H9 (cell line): ENCODE measurements around the gene CFAP45. TPM values are rescaled to one million over a fixed set of nuclear protein-coding genes. Genes with fewer than 3 reads are reported as not detected.

ENCODE experiments used
- DNase-seq: peaks from one replicate; pipeline ENCODE4 v3.0.0-alpha.2; 2017
- H2AFZ ChIP-seq: one replicate; pipeline ENCODE4 v1.6.1; 2013; ENCODE audit warnings: mild to moderate bottlenecking, low read length, control low read depth, moderate library complexity
- H2AK5ac ChIP-seq: 2 replicates; pipeline ENCODE4 v1.6.1; 2013; ENCODE audit warnings: low read length, control low read depth, mixed read lengths; ENCODE audit not compliant: insufficient read length
- H2BK120ac ChIP-seq: one replicate; pipeline ENCODE4 v1.6.1; 2013; ENCODE audit warnings: low read depth, mild to moderate bottlenecking, low read length, control low read depth, inconsistent platforms; ENCODE audit not compliant: poor library complexity, severe bottlenecking
- H2BK12ac ChIP-seq: 2 replicates; pipeline ENCODE4 v1.6.1; 2013; ENCODE audit warnings: low read length, control low read depth, mixed read lengths, low read depth; ENCODE audit not compliant: insufficient read length
- H2BK15ac ChIP-seq: 2 replicates; pipeline ENCODE4 v1.6.1; 2013; ENCODE audit warnings: low read depth, low read length, control low read depth
- H2BK20ac ChIP-seq: one replicate; pipeline ENCODE4 v1.6.1; 2013; ENCODE audit warnings: low read depth, mild to moderate bottlenecking, low read length, control low read depth, inconsistent platforms; ENCODE audit not compliant: poor library complexity, severe bottlenecking
- H2BK5ac ChIP-seq: 2 replicates; pipeline ENCODE4 v1.6.1; 2013; ENCODE audit warnings: low read length, control low read depth, mixed read lengths; ENCODE audit not compliant: insufficient read length
- H3K14ac ChIP-seq: 2 replicates; pipeline ENCODE4 v1.6.1; 2013; ENCODE audit warnings: low read length, control low read depth; ENCODE audit not compliant: insufficient read depth
- H3K18ac ChIP-seq: 2 replicates; pipeline ENCODE4 v1.6.1; 2013; ENCODE audit warnings: low read depth, mild to moderate bottlenecking, mixed read lengths, low read length, control low read depth; ENCODE audit not compliant: insufficient read length
- H3K23ac ChIP-seq: 2 replicates; pipeline ENCODE4 v1.6.1; 2013; ENCODE audit warnings: low read length, control low read depth, mixed read lengths, low read depth; ENCODE audit not compliant: insufficient read length
- H3K23me2 ChIP-seq: 2 replicates; pipeline ENCODE4 v1.6.1; 2013; ENCODE audit warnings: low read depth, mild to moderate bottlenecking, mixed read lengths, low read length, control low read depth; ENCODE audit not compliant: insufficient read length, poor library complexity, severe bottlenecking
- H3K27ac ChIP-seq: 2 replicates; pipeline ENCODE4 v1.5.1; 2013; ENCODE audit warnings: low read length, control low read depth, mixed read lengths, low read depth; ENCODE audit not compliant: insufficient read length
- H3K27me3 ChIP-seq: 2 replicates; pipeline ENCODE4 v1.6.1; 2013; ENCODE audit warnings: low read length, control low read depth, inconsistent platforms; ENCODE audit not compliant: insufficient read depth
- H3K4ac ChIP-seq: 2 replicates; pipeline ENCODE4 v1.6.1; 2013; ENCODE audit warnings: low read depth, mild to moderate bottlenecking, control low read depth, inconsistent platforms, low read length, moderate library complexity
- H3K4me1 ChIP-seq: 2 replicates; pipeline ENCODE4 v1.6.1; 2013; ENCODE audit warnings: low read length, control low read depth, inconsistent platforms; ENCODE audit not compliant: insufficient read depth
- H3K4me2 ChIP-seq: 2 replicates; pipeline ENCODE4 v1.6.1; 2013; ENCODE audit warnings: low read length, control low read depth, mixed read lengths; ENCODE audit not compliant: insufficient read length, insufficient read depth
- H3K56ac ChIP-seq: 2 replicates; pipeline ENCODE4 v1.6.1; 2013; ENCODE audit warnings: low read depth, mild to moderate bottlenecking, mixed read lengths, low read length, control low read depth; ENCODE audit not compliant: insufficient read length
- H3K79me1 ChIP-seq: 2 replicates; pipeline ENCODE4 v1.6.1; 2013; ENCODE audit warnings: low read depth, mild to moderate bottlenecking, moderate library complexity, low read length, control low read depth, inconsistent platforms; ENCODE audit not compliant: insufficient read depth, poor library complexity, severe bottlenecking
- H3K79me2 ChIP-seq: 2 replicates; pipeline ENCODE4 v1.6.1; 2013; ENCODE audit warnings: low read length, control low read depth, inconsistent platforms; ENCODE audit not compliant: insufficient read depth
- H3K9ac ChIP-seq: 2 replicates; pipeline ENCODE4 v1.6.1; 2013; ENCODE audit warnings: low read length, control low read depth, mixed read lengths; ENCODE audit not compliant: insufficient read length; ENCODE audit errors: extremely low read depth
- H3K9me3 ChIP-seq: one replicate; pipeline ENCODE4 v1.6.1; 2013; ENCODE audit warnings: low read depth, low read length, inconsistent platforms; ENCODE audit not compliant: control insufficient read depth
- H3T11ph ChIP-seq: one replicate; pipeline ENCODE4 v1.6.1; 2013; ENCODE audit warnings: mild to moderate bottlenecking, low read length, control low read depth, inconsistent platforms
- H4K20me1 ChIP-seq: one replicate; pipeline ENCODE4 v1.6.1; 2013; ENCODE audit not compliant: control insufficient read depth, insufficient read length, insufficient read depth
- H4K5ac ChIP-seq: 2 replicates; pipeline ENCODE4 v1.6.1; 2013; ENCODE audit warnings: low read depth, mild to moderate bottlenecking, mixed read lengths, low read length, control low read depth; ENCODE audit not compliant: insufficient read length
- H4K8ac ChIP-seq: replicated peaks from 2 replicates; pipeline ENCODE4 v1.6.1; 2013; ENCODE audit warnings: low read length, control low read depth, mixed read lengths, low read depth; ENCODE audit not compliant: insufficient read length
- H4K91ac ChIP-seq: 2 replicates; pipeline ENCODE4 v1.6.1; 2013; ENCODE audit warnings: low read depth, mild to moderate bottlenecking, moderate library complexity, mixed read lengths, low read length, control low read depth; ENCODE audit not compliant: insufficient read length
- H3K27ac Mint-ChIP-seq, 3 experiments: 2 replicates in 2 of 3; 3 replicates in 1 of 3; pipeline ENCODE4 v1.8.0; 2020 to 2021; ENCODE audit warnings: mixed read lengths in 3 of 3, mild to moderate bottlenecking in 1 of 3, moderate library complexity in 1 of 3
- H3K27me3 Mint-ChIP-seq: 2 replicates; pipeline ENCODE4 v1.8.0; 2021; ENCODE audit warnings: low read depth, mild to moderate bottlenecking, moderate library complexity, mixed read lengths
- H3K36me3 Mint-ChIP-seq, 3 experiments: 2 replicates in 2 of 3; 3 replicates in 1 of 3; pipeline ENCODE4 v1.8.0; 2020 to 2021; ENCODE audit warnings: low read depth in 3 of 3, mixed read lengths in 3 of 3; ENCODE audit not compliant: insufficient read depth in 1 of 3
- H3K4me1 Mint-ChIP-seq, 2 experiments: 2 replicates each; pipeline ENCODE4 v1.8.0; 2020; ENCODE audit warnings: mixed read lengths in 2 of 2
- H3K4me3 Mint-ChIP-seq, 2 experiments: 2 replicates in 1 of 2; 3 replicates in 1 of 2; pipeline ENCODE4 v1.8.0; 2020 to 2021; ENCODE audit warnings: mild to moderate bottlenecking in 2 of 2, mixed read lengths in 2 of 2, moderate library complexity in 1 of 2
- H3K9me3 Mint-ChIP-seq, 2 experiments: 2 replicates in 1 of 2; 3 replicates in 1 of 2; pipeline ENCODE4 v1.8.0; 2020; ENCODE audit warnings: mild to moderate bottlenecking in 2 of 2, mixed read lengths in 2 of 2, moderate library complexity in 1 of 2
- whole genome bisulfite sequencing: extraction: QIAGEN DNeasy Blood & Tissue Kit; methylation state at CpG from one replicate; pipeline ENCODE4 v1.1.7; 2013; ENCODE audit warnings: missing lambda C conversion rate, low lambda C conversion rate, mixed read lengths; ENCODE audit not compliant: insufficient read length; ENCODE audit errors: extremely low coverage; 5-methylcytosine and 5-hydroxymethylcytosine counted together
- total RNA-seq: library from RNA; stranded (reverse); gene quantifications from 2 replicates; pipeline ENCODE4 v1.2.1, GENCODE V29; 2021
- TF ChIP-seq, protein P1 (sequence below): fragments of 200-600 bp; sonication (generic); conservative IDR thresholded peaks from 3 replicates; pipeline ENCODE4 v1.8.0; 2021; ENCODE audit warnings: antibody characterized with exemption, mild to moderate bottlenecking

The CFAP45 gene
- total RNA-seq, 1 experiment from 2014 or later = 0.85 TPM

DNA sequence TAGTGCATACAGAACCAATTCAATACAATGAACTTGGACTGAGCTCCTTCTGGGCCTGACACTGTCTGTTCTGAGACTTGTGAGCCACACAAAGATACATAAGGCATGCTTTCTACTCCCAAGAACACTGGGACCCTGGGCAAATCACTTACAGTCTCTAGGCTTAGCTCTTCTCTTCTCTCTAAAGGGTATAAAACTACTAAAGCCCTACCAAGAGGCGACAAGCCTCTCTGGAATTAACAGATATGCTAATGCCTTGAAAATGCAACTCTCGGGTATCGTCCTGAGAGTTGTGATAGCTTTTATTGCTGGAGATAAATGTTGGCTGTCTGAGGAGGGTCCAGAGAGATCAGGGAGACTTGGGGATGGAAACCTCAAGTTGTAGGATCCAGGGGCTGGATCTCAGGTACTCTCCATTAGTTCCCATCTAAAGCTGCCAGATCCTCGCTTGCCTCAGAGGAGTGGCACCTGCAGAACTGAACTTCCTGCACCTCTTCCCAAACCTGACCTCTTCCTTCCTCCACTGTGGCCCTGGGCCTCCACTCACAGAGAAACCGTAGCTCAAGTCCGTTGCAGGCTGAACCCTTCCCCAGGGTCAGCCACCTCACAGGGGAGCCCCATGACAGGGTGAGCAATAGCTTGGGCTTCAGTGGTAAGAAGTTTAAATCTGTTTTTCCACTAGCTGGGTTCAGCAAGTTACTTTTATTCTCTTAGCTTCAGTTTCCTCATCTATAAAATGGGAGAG lies 11.5 kb upstream of the CFAP45 start:
- H3K27ac ChIP-seq = peak overlapping the region; percentile 22
- H2BK5ac ChIP-seq = no peak overlapping the region
- no peak overlapping the region for H3K9ac ChIP-seq
- no peak overlapping the region for H4K5ac ChIP-seq
- no peaks in the 10 kb centered on the region for H3K79me1 ChIP-seq
- peak overlapping the region; percentile 57 for H4K91ac ChIP-seq
- no peaks in the 10 kb centered on the region for H3K27me3 ChIP-seq
- H2BK12ac ChIP-seq = peak overlapping the region; percentile 82
- no peaks in the 10 kb centered on the region; the same call in 1 of the 2 replicates for H3K27me3 Mint-ChIP-seq
- no peaks in the 10 kb centered on the region for H3K9me3 Mint-ChIP-seq
- H3K4me1 ChIP-seq = peaks cover 32% of the 10 kb centered on the region; the same call in 1 of the 2 replicates
- no peak overlapping the region for H3K4ac ChIP-seq
- no peak overlapping the region; a peak in 2 of 7 replicates for H3K27ac Mint-ChIP-seq
- H3T11ph ChIP-seq = no peak overlapping the region
- H3K14ac ChIP-seq = peak overlapping the region; percentile 51
- H3K4me3 Mint-ChIP-seq = no peak overlapping the region
- H3K23me2 ChIP-seq = no peaks in the 10 kb centered on the region
- H2BK120ac ChIP-seq = peak overlapping the region; percentile 65
- no peaks in the 10 kb centered on the region for H3K9me3 ChIP-seq
- H2AFZ ChIP-seq = no peak overlapping the region
- H3K79me2 ChIP-seq = no peaks in the 10 kb centered on the region
- no peak overlapping the region for H3K56ac ChIP-seq
- no peak overlapping the region for H2BK15ac ChIP-seq
- peak overlapping the region; percentile 55 for H3K18ac ChIP-seq
- H2AK5ac ChIP-seq = no peak overlapping the region
- H2BK20ac ChIP-seq = no peak overlapping the region
- H3K4me1 Mint-ChIP-seq = peaks cover 63% of the 10 kb centered on the region in 2 experiments
- H4K8ac ChIP-seq = no peak overlapping the region
- H3K36me3 Mint-ChIP-seq = no peaks in the 10 kb centered on the region
- WGBS = no CpG with 5 or more reads among the region's 6 CpGs
- no peak overlapping the region for H3K4me2 ChIP-seq
- no peaks in the 10 kb centered on the region for H4K20me1 ChIP-seq
- DNase-seq = no peak
- TF ChIP-seq, protein P1, sequence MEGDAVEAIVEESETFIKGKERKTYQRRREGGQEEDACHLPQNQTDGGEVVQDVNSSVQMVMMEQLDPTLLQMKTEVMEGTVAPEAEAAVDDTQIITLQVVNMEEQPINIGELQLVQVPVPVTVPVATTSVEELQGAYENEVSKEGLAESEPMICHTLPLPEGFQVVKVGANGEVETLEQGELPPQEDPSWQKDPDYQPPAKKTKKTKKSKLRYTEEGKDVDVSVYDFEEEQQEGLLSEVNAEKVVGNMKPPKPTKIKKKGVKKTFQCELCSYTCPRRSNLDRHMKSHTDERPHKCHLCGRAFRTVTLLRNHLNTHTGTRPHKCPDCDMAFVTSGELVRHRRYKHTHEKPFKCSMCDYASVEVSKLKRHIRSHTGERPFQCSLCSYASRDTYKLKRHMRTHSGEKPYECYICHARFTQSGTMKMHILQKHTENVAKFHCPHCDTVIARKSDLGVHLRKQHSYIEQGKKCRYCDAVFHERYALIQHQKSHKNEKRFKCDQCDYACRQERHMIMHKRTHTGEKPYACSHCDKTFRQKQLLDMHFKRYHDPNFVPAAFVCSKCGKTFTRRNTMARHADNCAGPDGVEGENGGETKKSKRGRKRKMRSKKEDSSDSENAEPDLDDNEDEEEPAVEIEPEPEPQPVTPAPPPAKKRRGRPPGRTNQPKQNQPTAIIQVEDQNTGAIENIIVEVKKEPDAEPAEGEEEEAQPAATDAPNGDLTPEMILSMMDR = no peak
- no peak overlapping the region for H3K23ac ChIP-seq
